GM18498 (cell line): ENCODE results near the gene TAF4.
"Not testable (repeated sequence)": the region's sequence is repeated elsewhere in the genome, so short reads cannot be mapped to it uniquely, and the experiment has no call there.

Source experiments
- ATAC-seq: cut with Tn5 transposase; IDR thresholded peaks from one replicate; pipeline ENCODE4 v1.9.1; 2021; ENCODE audit warnings: mild to moderate bottlenecking, moderate library complexity; ENCODE audit not compliant: unreplicated experiment

TAF4 gene

DNA sequence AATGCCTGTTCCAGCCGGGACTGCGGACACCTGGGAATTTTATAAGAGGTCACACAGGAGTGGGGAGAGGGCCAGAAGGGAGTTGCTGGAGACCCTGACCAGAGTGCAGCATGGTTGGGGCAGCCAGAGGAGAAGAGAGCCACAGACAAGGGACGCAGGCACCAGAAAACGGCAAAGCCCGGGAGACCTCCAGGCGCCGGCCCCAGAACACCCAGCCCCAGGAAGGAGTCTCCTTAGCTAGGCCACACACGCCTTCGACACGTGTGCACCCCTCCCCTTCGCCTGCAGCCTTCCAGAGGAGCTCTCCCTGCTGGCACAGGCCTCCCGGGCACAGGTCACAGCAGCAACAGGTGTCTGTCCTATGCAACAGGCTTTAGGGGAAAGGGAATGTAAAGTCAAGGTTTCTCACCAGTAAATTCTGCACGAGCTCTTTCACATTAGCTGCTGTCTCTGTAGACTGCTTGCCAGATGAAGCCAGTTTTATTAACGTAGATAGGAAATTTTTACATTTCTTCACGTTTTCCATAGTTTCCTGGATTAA, 57.0 kb downstream of the TAF4 start:
- ATAC-seq: no peak

- ATAC-seq: no peak
These were observed 58.5 kb downstream of the TAF4 start for GRCh38 chr20:62007127-62007647.

DNA sequence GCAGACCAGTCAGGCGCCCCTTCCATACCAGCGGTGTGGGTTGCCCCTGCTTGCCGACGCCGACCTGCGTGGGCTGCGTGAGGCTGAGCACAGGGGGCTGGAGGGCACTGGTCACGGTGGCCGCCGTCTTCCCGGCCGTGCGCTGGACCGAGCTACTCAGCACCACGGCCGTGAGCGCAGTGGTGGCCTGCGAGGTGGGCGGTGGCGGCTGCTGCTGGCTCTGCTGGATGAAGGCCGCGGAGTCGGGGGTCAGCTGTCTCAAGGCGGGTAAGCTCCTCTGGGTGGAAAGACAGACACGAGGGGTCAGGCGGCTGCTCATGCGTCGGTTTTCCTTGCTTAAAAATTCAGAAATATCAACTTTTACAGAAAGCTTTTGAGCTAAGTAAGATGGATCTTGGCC, 59.2 kb downstream of the TAF4 start:
- ATAC-seq: no peak

DNA sequence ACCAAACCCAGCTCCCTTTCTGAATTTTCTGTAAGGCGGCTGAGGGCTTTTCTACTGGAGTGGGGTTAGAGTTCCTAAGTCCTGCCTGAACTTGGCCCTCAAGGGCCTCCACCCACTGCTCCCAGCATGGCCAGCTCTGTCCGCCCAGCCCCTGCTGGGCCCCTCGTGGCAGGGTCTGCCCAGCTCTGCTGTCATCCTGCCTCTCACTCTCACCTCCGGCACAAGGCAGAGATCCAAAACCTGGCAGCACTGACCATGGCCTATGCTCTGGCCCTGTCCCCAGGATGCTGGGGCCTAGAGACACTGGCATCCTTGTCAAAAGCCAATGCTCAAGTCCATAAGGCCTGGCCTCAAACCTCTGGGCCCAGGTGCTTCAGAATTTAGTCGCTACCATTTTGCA, 61.1 kb downstream of the TAF4 start:
- no peak for ATAC-seq

DNA sequence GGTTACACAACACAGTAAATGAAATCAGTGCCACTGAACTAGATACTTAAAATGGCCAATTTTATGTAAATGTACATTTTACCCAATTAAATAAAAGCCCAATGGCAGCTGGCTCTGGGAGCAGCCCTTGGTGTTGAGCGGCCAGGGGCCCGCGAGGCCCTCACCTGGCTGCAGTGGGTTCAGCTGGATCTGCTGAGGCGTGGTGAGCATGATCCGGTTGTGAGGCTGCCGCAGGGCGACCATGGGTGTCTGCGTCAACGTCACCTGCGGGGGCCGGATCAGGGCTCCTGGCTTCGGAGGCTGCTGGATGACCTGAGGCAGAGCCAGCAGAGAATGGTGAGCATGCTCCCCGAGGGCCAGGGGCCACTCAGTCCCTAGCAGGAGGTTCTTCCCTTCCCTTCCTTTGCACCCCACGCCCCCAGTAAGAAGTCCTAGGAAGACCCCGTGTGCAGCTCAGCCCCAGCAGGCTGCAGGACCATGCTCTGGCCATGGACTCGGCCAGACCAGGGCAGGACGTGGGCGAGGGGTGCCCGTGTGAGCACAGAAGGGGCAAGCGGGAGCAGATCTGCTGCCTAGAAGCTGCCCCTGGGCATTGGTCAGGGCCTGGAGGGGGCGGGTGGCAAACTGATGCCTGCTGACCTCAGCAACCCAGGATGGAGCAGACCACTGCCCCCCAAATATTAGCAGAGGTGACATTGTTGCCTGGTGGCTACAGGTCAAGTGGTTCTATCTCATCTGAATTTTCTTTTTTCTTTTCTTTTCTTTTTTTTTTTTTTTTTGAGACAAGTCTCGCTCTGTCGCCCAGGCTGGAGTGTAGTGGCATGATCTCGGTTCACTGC, 61.9 kb downstream of the TAF4 start:
- no peak for ATAC-seq

GRCh38 chr20:62002882-62003480, 62.7 kb downstream of the TAF4 start:
- ATAC-seq: no peak

DNA sequence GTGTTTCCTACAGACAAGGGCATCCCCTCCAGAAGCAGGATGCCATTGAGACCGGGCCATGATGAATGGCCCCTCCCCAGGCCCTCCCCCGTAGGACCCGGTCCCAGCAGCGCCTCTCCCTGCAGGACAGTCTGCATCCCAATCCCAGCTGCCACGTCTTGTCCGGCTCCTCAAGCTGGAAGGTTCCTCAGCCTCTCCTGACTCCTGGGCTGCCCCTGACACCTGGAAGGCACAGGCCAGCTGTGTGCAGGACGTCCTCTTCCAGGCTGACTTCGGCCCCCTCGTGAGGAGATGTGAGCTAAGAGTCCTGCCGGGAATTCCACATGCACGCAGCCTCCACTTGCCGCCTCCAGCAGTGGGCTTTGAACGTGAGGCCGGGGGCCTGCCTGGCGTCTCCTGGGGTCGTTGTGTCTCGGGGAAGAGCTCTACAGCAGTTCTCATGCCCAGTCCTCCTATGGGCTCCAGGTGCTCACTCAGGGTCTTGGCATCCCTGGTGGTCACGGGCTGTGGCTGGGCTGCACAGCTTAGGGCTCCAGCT, 64.4 kb downstream of the TAF4 start:
- ATAC-seq: no peak

DNA sequence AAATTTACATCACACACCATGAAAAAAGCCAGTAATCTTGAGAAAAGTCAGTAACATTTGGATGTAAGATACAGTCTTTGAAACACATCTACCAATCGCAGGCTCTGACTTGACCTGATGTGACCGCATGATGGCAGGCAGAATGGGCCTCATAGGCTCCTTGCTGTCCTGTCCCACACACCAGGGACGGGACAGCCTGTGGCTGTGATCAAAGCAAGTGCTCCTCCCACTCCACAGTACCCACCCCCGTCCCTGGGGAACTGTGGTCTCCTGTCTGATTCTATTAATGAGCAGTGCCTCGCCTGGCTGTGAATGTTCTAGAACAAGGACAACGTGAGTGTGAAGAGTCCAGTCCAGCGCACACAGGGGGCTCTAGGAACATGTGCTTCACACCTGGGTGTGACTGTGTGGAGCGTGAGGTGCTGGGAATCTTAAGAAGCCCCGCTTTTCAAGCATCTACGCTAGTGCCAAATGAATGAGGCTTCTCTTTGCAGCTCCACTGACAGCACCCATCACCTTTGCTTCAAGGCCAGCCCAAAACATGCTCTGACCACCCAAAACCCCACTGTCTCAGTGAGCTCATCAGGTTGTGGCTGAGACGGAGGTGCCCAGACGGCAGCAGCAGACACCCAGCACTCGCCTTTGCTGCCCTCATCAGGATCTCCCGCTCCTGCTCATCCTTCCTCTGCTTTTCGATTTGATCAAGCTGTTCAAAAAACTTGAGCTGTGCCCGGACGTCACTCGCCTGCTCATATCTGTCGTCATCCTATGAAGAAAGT, 67.1 kb downstream of the TAF4 start:
- no peak for ATAC-seq

- ATAC-seq: no peak
These were observed 67.8 kb downstream of the TAF4 start for GRCh38 chr20:61997891-61998290.

DNA sequence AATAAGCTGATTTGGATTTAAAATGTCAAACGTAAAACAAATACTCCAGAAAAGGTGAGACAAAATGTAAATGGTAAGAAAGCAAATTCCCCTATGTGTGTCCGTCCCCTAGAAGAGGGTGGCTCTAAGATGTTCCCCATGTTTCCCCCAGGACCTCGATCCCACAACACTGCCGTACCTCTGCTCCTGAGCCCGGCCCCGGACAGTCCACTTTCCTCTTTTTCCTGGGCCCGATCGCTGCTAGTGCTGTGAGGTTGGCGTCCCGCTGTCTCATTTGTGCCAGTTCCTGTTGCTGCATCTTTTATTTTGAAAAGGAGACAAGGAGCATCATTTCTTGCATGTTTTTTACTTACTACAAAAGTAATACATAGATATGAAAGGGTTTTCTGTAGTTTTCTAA, 68.3 kb downstream of the TAF4 start:
- ATAC-seq: no peak

DNA sequence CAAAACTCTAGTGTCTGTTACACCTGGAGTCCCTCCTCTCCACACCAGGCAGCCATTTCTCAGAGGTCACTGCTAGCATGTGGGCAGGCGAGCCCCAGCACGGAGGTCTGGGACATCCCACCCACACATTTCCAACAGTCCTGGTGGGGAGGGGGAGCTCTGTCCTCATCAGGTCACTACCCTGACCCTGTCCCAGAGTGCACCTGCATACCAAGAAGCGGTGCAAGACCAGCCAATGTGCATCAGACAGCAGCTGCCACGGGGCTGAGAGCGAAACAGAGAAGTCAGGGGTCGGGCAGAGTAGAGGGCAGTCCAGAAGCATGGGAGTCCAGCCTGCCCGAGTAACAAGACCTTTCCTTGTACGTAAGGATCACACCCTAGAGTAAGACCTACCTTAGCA, 71.1 kb downstream of the TAF4 start:
- ATAC-seq: no peak

DNA sequence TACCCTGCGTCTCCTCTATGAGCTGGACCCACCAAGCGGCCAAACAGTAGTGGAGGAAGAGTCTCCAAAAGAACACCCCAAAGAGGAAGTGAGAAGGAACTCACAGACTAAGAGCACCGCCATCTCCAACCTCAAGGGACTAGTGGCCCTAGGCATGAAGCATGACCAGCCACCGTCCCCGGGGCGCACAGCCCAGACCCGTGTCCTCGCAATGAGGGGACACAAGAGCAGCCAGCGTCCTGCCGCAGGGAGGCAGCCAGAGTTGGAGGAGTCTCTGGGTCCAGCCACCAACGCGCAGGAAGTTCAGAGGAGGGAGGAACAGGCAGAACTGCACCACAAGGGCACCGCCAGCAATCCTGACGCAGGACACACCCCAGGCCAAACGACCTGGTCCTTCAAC, 72.6 kb downstream of the TAF4 start:
- no peak for ATAC-seq

GRCh38 chr20:61991476-61991875, 74.2 kb downstream of the TAF4 start:
- no peak for ATAC-seq

GRCh38 chr20:61990484-61990883, 75.2 kb downstream of the TAF4 start:
- ATAC-seq: no peak

- ATAC-seq: no peak
These were observed 75.9 kb downstream of the TAF4 start for GRCh38 chr20:61989741-61990140.

DNA sequence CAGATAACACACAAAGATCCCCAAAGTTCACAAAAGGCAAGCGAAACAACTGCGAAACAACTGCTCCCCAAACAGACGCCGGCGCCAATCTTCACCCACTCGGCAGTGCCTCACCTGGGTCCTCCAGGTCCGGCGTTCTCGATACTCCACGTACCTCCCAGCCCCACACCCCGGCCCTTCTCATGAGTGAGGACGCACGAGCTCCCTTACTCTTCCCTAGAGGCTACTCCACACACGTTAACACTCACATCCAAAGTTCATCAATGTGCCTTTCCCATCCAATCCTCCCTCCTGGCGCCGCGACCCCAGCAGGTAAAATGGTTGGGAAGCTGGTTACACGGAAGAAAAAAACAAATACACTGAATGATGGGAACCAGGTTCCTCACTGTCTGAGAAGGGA, 77.0 kb downstream of the TAF4 start:
- no peak for ATAC-seq

- ATAC-seq: no peak
These were observed 78.8 kb downstream of the TAF4 start for GRCh38 chr20:61986762-61987321.

- ATAC-seq: no peak
These were observed 80.6 kb downstream of the TAF4 start for GRCh38 chr20:61985096-61985495.

DNA sequence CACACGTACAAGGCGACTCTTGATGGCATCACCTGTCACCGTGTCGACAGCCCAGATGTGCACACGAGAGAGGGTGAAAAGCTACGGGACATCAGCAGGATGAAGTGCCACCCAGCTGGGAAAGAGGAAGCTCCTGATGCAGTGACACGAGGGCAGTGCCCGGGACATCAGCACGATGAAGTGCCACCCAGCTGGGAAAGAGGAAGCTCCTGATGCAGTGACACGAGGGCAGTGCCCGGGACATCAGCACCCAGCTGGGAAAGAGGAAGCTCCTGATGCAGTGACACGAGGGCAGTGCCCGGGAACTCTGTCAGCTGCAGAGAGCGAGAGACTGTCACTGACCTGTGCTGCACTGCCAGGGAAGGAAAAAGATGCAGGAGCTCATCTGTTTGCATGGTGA, 81.2 kb downstream of the TAF4 start:
- not testable (repeated sequence) for ATAC-seq

DNA sequence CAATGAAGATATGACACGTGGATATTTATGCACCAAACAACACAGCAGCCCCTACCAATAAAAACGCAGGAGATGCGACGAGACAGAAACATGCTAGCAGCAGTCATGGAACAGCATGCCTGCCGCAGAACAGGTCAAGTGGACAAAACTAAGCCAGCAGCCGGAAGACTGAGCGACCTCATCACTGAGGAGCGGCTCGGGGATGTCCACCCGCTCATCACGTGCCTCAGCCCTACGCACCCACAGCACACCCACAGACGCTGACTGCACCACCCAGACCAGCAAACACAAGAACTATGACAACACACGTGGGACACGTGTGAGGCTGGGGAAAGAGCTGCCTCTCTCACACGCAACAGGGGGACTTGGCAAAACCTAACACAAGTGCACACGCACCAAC, 81.7 kb downstream of the TAF4 start:
- no peak for ATAC-seq

DNA sequence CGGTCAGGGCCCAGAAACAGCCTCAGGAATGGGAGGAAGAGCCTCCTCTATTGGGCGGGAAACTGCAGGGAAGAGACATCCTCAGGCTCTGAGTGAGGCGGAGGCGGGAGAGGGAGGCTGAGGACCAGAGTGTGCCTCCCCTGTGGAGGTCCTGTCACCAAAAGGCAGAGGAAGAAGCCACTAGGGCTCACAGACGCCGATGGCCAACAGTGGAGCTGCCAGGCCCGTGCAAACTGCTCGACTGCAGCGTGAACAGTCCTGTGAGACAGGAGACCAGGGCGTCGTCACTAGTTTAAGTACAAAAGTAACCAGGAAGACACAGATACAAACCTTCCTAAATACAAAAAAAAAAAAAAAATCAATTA, 82.7 kb downstream of the TAF4 start:
- ATAC-seq: no peak
